NCI-H1930 (cell line): Measurements from ENCODE around the gene PPP1R7.

ENCODE experiments used
- DNase-seq, 2 experiments: peaks; one replicate each; lab custom pipeline; 2025; lab: John Stamatoyannopoulos, UW

Gene PPP1R7

GRCh38 chr2:241139531-241140444 lies 10.5 kb upstream of the PPP1R7 start:
- DNase-seq: no peak

- DNase-seq: no peak
Measured at GRCh38 chr2:241140445-241140840, 9.8 kb upstream of the PPP1R7 start.

- DNase-seq: no peak
Measured at GRCh38 chr2:241141214-241141770, 9.0 kb upstream of the PPP1R7 start.

GRCh38 chr2:241142063-241142462 lies 8.2 kb upstream of the PPP1R7 start:
- DNase-seq: no peak

- DNase-seq: no peak
Measured at GRCh38 chr2:241142593-241142992, 7.7 kb upstream of the PPP1R7 start.

- DNase-seq: no peak
Measured at GRCh38 chr2:241146286-241146685, 4.0 kb upstream of the PPP1R7 start.

- DNase-seq: no peak
Measured at GRCh38 chr2:241147336-241147735, 2.9 kb upstream of the PPP1R7 start.

GRCh38 chr2:241148239-241148638 lies 2.0 kb upstream of the PPP1R7 start:
- no peak for DNase-seq

- DNase-seq: peak; percentile 91 to 93
Measured at GRCh38 chr2:241148891-241149674, 1.2 kb upstream of the PPP1R7 start, which contains the start of gene PASK. TSS of gene PASK (minus strand) at chr2:241149472. CDS start at chr2:241143032, 6,440 bp downstream.

GRCh38 chr2:241149675-241149924 lies 667 bp upstream of the PPP1R7 start:
- DNase-seq: no peak

GRCh38 chr2:241150660-241151530 lies 628 bp downstream of the PPP1R7 start:
- DNase-seq: no peak

GRCh38 chr2:241151934-241152660 lies 1.8 kb downstream of the PPP1R7 start:
- DNase-seq: no peak

GRCh38 chr2:241153616-241154015 lies 3.3 kb downstream of the PPP1R7 start:
- DNase-seq: no peak

GRCh38 chr2:241154915-241155314 lies 4.6 kb downstream of the PPP1R7 start:
- DNase-seq: no peak

- DNase-seq: no peak
Measured at GRCh38 chr2:241155936-241156335, 5.7 kb downstream of the PPP1R7 start.

GRCh38 chr2:241156971-241157441 lies 6.7 kb downstream of the PPP1R7 start:
- DNase-seq: no peak

- DNase-seq: no peak
Measured at GRCh38 chr2:241157841-241158545, 7.7 kb downstream of the PPP1R7 start.

GRCh38 chr2:241158546-241158900 lies 8.3 kb downstream of the PPP1R7 start:
- no peak for DNase-seq

GRCh38 chr2:241159116-241159515 lies 8.8 kb downstream of the PPP1R7 start:
- no peak for DNase-seq

- no peak for DNase-seq
Measured at GRCh38 chr2:241160318-241160717, 10.1 kb downstream of the PPP1R7 start.
